HepG2 (cell line): Measurements from ENCODE around the gene APBB2. TPM values are rescaled to one million over a fixed set of nuclear protein-coding genes. Genes with fewer than 3 reads are reported as not detected.

Source experiments
- AGO2 ChIP-seq: fragments of 200-400 bp; formaldehyde crosslinking; optimal IDR thresholded peaks from 2 replicates; pipeline ENCODE3; 2017; ENCODE audit warnings: mild to moderate bottlenecking, low read depth, low read length, moderate library complexity
- ETV5 ChIP-seq: IDR thresholded peaks from 2 replicates; pipeline ENCODE4 v1.6.1; 2018; ENCODE audit warnings: missing biosample characterization, missing genetic modification reagents, inconsistent platforms, borderline replicate concordance
- IRF2 ChIP-seq: IDR thresholded peaks from 2 replicates; pipeline ENCODE4 v1.6.1; 2018; ENCODE audit warnings: missing genetic modification reagents, missing compliant biosample characterization
- MAF1 ChIP-seq: sonication (generic); formaldehyde crosslinking; IDR thresholded peaks from 2 replicates; pipeline ENCODE4 v1.5.0; 2020; ENCODE audit warnings: missing genetic modification reagents, borderline replicate concordance
- PLRG1 ChIP-seq: fragments of 450-650 bp; conservative IDR thresholded peaks from 2 replicates; pipeline ENCODE4 v1.6.1; 2016
- ZNF20 ChIP-seq: sonication (generic); formaldehyde crosslinking; IDR thresholded peaks from 2 replicates; pipeline ENCODE4 v1.4.0; 2020; ENCODE audit warnings: mild to moderate bottlenecking, moderate library complexity, missing genetic modification reagents
- ZNF260 ChIP-seq: sonication (generic); formaldehyde crosslinking; IDR thresholded peaks from 2 replicates; pipeline ENCODE4 v1.4.0; 2020; ENCODE audit warnings: missing genetic modification reagents, low read depth, mild to moderate bottlenecking, borderline replicate concordance
- ZNF296 ChIP-seq: sonication (generic); formaldehyde crosslinking; conservative IDR thresholded peaks from 2 replicates; pipeline ENCODE4 v1.5.0; 2020; ENCODE audit warnings: mild to moderate bottlenecking, missing genetic modification reagents
- ZNF619 ChIP-seq: sonication (generic); formaldehyde crosslinking; IDR thresholded peaks from 2 replicates; pipeline ENCODE4 v1.4.0; 2020; ENCODE audit warnings: mild to moderate bottlenecking, missing genetic modification reagents
- ZNF883 ChIP-seq: sonication (generic); formaldehyde crosslinking; IDR thresholded peaks from 2 replicates; pipeline ENCODE4 v1.5.1; 2020; ENCODE audit warnings: mild to moderate bottlenecking, missing genetic modification reagents; ENCODE audit errors: not compliant biosample characterization
- polyA plus RNA-seq, 8 experiments: library from polyadenylated mRNA; depleted of rRNA in 3 of 8; stranded (reverse) in 7 of 8; unstranded in 1 of 8; fragments of >200 nt; fragmentation: Illumina TruSeq in 4 of 8; extraction: Trizol in 4 of 8; gene quantifications; 2 replicates each; pipeline versions ENCODE4 v1.2.1 to v1.2.3, GENCODE V29; 2011 to 2016; ENCODE audit warnings: low read depth in 4 of 8, missing spikeins in 1 of 8, mixed read lengths in 1 of 8; ENCODE audit not compliant: insufficient read depth in 1 of 8
- total RNA-seq, 5 experiments: library from RNA; depleted of rRNA; stranded (reverse); fragments of >200 nt; fragmentation: Illumina TruSeq; extraction: Trizol; gene quantifications; 2 replicates each; pipeline ENCODE4 v1.2.3, GENCODE V29; 2016; ENCODE audit warnings: low read depth in 1 of 5
- TF ChIP-seq, protein P1 (sequence below): sonication (generic); formaldehyde crosslinking; IDR thresholded peaks from one replicate; pipeline ENCODE4 v1.5.1; 2020; ENCODE audit warnings: mild to moderate bottlenecking, missing genetic modification reagents; ENCODE audit errors: not compliant biosample characterization
- TF ChIP-seq, protein P2 (sequence below): sonication (generic); formaldehyde crosslinking; IDR thresholded peaks from 2 replicates; pipeline ENCODE4 v1.8.0; 2022; ENCODE audit warnings: mild to moderate bottlenecking, missing genetic modification reagents

Gene APBB2
- total and polyA plus RNA-seq, 2 of the 13 experiments (the other 11 are each of a cell fraction or from before 2014, with no cell fraction given): 11.7 to 17.0 TPM

DNA sequence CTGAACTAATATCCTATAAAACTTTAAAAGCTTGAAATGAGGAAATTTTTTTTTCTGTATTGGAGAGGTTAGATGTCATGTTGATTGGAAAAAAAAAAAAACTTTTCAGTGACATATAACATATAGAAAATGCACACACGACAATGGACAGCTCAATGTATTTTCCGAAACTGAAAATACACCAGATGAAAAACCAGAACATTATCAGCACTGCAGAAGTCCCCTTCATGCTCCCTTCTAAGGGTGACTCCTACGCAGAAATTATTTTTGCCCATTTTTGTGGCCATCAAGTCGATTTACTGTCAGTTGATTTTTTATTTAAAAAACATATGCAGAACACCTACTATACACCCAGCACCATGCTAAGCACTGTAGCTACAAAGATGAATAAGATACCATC lies 148.3 kb downstream of the APBB2 start (continued):
- TF ChIP-seq, protein P1, sequence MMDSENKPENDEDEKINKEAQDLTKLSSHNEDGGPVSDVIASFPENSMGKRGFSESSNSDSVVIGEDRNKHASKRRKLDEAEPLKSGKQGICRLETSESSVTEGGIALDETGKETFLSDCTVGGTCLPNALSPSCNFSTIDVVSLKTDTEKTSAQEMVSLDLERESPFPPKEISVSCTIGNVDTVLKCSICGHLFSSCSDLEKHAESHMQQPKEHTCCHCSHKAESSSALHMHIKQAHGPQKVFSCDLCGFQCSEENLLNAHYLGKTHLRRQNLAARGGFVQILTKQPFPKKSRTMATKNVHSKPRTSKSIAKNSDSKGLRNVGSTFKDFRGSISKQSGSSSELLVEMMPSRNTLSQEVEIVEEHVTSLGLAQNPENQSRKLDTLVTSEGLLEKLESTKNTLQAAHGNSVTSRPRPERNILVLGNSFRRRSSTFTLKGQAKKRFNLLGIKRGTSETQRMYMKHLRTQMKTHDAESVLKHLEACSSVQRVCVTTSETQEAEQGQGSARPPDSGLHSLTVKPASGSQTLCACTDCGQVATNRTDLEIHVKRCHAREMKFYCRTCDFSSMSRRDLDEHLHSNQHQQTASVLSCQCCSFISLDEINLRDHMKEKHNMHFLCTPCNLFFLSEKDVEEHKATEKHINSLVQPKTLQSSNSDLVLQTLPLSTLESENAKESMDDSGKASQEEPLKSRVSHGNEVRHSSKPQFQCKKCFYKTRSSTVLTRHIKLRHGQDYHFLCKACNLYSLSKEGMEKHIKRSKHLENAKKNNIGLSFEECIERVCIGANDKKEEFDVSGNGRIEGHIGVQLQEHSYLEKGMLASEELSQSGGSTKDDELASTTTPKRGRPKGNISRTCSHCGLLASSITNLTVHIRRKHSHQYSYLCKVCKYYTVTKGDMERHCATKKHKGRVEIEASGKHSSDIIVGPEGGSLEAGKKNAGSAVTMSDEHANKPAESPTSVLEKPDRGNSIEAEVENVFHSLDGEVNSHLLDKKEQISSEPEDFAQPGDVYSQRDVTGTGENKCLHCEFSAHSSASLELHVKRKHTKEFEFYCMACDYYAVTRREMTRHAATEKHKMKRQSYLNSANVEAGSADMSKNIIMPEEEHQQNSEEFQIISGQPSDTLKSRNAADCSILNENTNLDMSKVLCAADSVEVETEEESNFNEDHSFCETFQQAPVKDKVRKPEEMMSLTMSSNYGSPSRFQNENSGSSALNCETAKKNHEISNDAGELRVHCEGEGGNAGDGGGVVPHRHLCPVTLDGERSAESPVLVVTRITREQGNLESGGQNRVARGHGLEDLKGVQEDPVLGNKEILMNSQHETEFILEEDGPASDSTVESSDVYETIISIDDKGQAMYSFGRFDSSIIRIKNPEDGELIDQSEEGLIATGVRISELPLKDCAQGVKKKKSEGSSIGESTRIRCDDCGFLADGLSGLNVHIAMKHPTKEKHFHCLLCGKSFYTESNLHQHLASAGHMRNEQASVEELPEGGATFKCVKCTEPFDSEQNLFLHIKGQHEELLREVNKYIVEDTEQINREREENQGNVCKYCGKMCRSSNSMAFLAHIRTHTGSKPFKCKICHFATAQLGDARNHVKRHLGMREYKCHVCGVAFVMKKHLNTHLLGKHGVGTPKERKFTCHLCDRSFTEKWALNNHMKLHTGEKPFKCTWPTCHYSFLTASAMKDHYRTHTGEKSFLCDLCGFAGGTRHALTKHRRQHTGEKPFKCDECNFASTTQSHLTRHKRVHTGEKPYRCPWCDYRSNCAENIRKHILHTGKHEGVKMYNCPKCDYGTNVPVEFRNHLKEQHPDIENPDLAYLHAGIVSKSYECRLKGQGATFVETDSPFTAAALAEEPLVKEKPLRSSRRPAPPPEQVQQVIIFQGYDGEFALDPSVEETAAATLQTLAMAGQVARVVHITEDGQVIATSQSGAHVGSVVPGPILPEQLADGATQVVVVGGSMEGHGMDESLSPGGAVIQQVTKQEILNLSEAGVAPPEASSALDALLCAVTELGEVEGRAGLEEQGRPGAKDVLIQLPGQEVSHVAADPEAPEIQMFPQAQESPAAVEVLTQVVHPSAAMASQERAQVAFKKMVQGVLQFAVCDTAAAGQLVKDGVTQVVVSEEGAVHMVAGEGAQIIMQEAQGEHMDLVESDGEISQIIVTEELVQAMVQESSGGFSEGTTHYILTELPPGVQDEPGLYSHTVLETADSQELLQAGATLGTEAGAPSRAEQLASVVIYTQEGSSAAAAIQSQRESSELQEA (CRISPR knock-in tag): no peak
- TF ChIP-seq ZNF296 (CRISPR knock-in tag) (no peak), ZNF619 (CRISPR knock-in tag) (no peak), IRF2 (CRISPR knock-in tag) (no peak), MAF1 (CRISPR knock-in tag) (no peak), ZNF883 (CRISPR knock-in tag) (no peak), ZNF20 (no peak), AGO2 (no peak), ZNF260 (CRISPR knock-in tag) (no peak), ETV5 (CRISPR knock-in tag) (no peak), PLRG1 (no peak)
- TF ChIP-seq, protein P2, sequence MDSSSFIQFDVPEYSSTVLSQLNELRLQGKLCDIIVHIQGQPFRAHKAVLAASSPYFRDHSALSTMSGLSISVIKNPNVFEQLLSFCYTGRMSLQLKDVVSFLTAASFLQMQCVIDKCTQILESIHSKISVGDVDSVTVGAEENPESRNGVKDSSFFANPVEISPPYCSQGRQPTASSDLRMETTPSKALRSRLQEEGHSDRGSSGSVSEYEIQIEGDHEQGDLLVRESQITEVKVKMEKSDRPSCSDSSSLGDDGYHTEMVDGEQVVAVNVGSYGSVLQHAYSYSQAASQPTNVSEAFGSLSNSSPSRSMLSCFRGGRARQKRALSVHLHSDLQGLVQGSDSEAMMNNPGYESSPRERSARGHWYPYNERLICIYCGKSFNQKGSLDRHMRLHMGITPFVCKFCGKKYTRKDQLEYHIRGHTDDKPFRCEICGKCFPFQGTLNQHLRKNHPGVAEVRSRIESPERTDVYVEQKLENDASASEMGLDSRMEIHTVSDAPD (CRISPR knock-in tag): no peak
